ENCODE data around the gene LIF. TPM values are rescaled to one million over a fixed set of nuclear protein-coding genes. Genes with fewer than 3 reads are reported as not detected.

The LIF gene
- total and polyA plus RNA-seq, 4 donors, result 0.08 to 0.10 (median 0.09) TPM; not detected in 1

DNA sequence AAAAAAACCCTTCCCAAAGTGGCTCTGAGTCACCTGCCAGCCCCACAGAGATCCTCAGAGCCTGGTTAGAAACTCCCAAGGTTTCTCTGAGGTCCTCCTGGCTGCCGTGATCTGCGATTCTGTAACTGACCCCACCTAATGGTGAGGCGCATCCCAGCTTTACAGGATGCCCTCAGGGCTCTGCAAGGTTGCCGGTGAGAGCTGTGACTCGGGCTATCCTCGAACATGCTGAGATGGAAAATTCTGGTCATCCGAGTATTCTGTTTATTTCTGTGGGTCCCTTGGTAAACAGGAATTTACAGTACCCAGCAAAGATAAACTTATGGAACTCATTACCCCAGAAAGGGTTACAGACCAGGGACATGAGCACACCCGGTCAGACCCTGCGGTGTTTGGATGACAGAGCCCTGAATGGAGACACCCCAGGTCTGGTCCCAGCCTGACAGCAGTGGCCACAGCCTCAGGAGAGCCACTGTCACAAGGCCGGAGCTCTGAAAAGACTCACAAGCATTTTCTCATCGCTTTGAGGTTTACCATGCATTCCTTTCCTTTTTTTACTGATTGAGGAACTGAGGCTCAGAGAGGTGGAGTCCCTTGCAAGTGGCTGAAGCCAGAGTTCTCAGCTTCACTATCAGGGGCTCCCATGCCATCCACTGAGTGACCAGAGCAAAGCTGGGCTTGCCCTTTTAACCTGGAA lies 22.2 kb downstream of the LIF start:
- H3K9ac ChIP-seq (ENCODE audit: low read depth in 1 of 2, low read length in 2 of 2), result no peak overlapping the region
- 57% methylated on average over 11 of the region's 11 CpGs for WGBS
- no peak for DNase-seq (ENCODE audit: low spot score)
- no peaks in the 10 kb centered on the region for H3K4me1 ChIP-seq (ENCODE audit: control insufficient read depth in 4 of 4, insufficient read depth in 4 of 4, low read length in 3 of 4)
- H3K27ac ChIP-seq (ENCODE audit: low read depth in 1 of 2, low read length in 2 of 2), result no peak overlapping the region
- TF ChIP-seq, protein P1, sequence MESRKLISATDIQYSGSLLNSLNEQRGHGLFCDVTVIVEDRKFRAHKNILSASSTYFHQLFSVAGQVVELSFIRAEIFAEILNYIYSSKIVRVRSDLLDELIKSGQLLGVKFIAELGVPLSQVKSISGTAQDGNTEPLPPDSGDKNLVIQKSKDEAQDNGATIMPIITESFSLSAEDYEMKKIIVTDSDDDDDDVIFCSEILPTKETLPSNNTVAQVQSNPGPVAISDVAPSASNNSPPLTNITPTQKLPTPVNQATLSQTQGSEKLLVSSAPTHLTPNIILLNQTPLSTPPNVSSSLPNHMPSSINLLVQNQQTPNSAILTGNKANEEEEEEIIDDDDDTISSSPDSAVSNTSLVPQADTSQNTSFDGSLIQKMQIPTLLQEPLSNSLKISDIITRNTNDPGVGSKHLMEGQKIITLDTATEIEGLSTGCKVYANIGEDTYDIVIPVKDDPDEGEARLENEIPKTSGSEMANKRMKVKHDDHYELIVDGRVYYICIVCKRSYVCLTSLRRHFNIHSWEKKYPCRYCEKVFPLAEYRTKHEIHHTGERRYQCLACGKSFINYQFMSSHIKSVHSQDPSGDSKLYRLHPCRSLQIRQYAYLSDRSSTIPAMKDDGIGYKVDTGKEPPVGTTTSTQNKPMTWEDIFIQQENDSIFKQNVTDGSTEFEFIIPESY (IDR thresholded peaks at IDR 0.05), result no peak
- TF ChIP-seq TAF1 (conservative IDR thresholded peaks at IDR 0.05), result no peak
- TF ChIP-seq FOXA1 (IDR thresholded peaks at IDR 0.05), result no peak
- TF ChIP-seq, protein P2, sequence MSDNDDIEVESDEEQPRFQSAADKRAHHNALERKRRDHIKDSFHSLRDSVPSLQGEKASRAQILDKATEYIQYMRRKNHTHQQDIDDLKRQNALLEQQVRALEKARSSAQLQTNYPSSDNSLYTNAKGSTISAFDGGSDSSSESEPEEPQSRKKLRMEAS (IDR thresholded peaks at IDR 0.05), result no peak
- H3K4me3 ChIP-seq (ENCODE audit: low read depth in 1 of 3, low read length in 3 of 3), result no peak overlapping the region
- no peaks in the 10 kb centered on the region for H3K9me3 ChIP-seq (ENCODE audit: control insufficient read depth in 4 of 4, low read length in 3 of 4)
- H3K27me3 ChIP-seq (ENCODE audit: control insufficient read depth in 4 of 4, insufficient read depth in 4 of 4, low read length in 3 of 4), result peaks cover 0 to 3% (median 0%) of the 10 kb centered on the region in 4 donors
- no peaks in the 10 kb centered on the region for H3K36me3 ChIP-seq (ENCODE audit: control insufficient read depth in 4 of 4, insufficient read depth in 3 of 4, low read depth in 1 of 4, low read length in 3 of 4)

DNA sequence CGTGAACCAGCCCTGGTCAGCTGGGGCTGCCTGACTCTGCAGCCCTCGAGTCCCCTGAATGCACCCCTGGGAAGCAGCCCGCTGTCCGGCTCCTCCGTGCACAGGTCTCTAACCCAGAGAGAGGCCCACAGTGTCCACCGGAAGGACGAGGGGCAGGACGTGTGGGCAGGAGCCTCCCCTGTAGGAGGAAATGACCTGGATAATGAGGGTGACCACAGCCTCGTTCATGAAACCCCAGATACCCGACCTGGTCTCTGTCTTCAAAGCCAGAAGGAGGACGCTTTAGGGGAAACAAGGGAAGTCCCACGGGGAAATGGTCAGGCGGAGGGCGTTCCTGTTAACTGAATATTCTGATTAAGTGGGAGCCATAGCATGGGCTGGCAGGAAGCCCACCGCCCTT lies 23.3 kb downstream of the LIF start:
- TF ChIP-seq RAD21 (IDR thresholded peaks at IDR 0.05) (no peak), JUND (IDR thresholded peaks at IDR 0.05) (no peak), EGR1 (IDR thresholded peaks at IDR 0.05; ENCODE audit: low read depth in 2 of 2) (no peak), YY1 (IDR thresholded peaks at IDR 0.05) (no peak), HNF4G (IDR thresholded peaks at IDR 0.05) (no peak), NR2F2 (IDR thresholded peaks at IDR 0.05) (no peak), FOXA1 (IDR thresholded peaks at IDR 0.05) (no peak), HNF4A (conservative IDR thresholded peaks at IDR 0.05) (no peak), RXRA (IDR thresholded peaks at IDR 0.05) (no peak), FOXA2 (IDR thresholded peaks at IDR 0.05) (no peak), GABPA (IDR thresholded peaks at IDR 0.05 in 1 of 2, conservative IDR thresholded peaks at IDR 0.05 in 1 of 2) (no peak), SP1 (IDR thresholded peaks at IDR 0.05) (no peak), TAF1 (conservative IDR thresholded peaks at IDR 0.05) (no peak)
- TF ChIP-seq, protein P3, sequence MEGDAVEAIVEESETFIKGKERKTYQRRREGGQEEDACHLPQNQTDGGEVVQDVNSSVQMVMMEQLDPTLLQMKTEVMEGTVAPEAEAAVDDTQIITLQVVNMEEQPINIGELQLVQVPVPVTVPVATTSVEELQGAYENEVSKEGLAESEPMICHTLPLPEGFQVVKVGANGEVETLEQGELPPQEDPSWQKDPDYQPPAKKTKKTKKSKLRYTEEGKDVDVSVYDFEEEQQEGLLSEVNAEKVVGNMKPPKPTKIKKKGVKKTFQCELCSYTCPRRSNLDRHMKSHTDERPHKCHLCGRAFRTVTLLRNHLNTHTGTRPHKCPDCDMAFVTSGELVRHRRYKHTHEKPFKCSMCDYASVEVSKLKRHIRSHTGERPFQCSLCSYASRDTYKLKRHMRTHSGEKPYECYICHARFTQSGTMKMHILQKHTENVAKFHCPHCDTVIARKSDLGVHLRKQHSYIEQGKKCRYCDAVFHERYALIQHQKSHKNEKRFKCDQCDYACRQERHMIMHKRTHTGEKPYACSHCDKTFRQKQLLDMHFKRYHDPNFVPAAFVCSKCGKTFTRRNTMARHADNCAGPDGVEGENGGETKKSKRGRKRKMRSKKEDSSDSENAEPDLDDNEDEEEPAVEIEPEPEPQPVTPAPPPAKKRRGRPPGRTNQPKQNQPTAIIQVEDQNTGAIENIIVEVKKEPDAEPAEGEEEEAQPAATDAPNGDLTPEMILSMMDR (IDR thresholded peaks at IDR 0.05; ENCODE audit: low read depth, low read length, missing input control), result no peak
- TF ChIP-seq, protein P4, sequence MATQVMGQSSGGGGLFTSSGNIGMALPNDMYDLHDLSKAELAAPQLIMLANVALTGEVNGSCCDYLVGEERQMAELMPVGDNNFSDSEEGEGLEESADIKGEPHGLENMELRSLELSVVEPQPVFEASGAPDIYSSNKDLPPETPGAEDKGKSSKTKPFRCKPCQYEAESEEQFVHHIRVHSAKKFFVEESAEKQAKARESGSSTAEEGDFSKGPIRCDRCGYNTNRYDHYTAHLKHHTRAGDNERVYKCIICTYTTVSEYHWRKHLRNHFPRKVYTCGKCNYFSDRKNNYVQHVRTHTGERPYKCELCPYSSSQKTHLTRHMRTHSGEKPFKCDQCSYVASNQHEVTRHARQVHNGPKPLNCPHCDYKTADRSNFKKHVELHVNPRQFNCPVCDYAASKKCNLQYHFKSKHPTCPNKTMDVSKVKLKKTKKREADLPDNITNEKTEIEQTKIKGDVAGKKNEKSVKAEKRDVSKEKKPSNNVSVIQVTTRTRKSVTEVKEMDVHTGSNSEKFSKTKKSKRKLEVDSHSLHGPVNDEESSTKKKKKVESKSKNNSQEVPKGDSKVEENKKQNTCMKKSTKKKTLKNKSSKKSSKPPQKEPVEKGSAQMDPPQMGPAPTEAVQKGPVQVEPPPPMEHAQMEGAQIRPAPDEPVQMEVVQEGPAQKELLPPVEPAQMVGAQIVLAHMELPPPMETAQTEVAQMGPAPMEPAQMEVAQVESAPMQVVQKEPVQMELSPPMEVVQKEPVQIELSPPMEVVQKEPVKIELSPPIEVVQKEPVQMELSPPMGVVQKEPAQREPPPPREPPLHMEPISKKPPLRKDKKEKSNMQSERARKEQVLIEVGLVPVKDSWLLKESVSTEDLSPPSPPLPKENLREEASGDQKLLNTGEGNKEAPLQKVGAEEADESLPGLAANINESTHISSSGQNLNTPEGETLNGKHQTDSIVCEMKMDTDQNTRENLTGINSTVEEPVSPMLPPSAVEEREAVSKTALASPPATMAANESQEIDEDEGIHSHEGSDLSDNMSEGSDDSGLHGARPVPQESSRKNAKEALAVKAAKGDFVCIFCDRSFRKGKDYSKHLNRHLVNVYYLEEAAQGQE (IDR thresholded peaks at IDR 0.05), result no peak
- TF ChIP-seq, protein P1 (IDR thresholded peaks at IDR 0.05), result no peak
- TF ChIP-seq, protein P2 (IDR thresholded peaks at IDR 0.05), result no peak
- TF ChIP-seq, protein P5, sequence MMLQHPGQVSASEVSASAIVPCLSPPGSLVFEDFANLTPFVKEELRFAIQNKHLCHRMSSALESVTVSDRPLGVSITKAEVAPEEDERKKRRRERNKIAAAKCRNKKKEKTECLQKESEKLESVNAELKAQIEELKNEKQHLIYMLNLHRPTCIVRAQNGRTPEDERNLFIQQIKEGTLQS (IDR thresholded peaks at IDR 0.05), result no peak
- H3K4me1 ChIP-seq (ENCODE audit: control insufficient read depth in 4 of 4, insufficient read depth in 4 of 4, low read length in 3 of 4), result no peaks in the 10 kb centered on the region
- no peak overlapping the region for H3K9ac ChIP-seq (ENCODE audit: low read depth in 1 of 2, low read length in 2 of 2)
- H3K9me3 ChIP-seq (ENCODE audit: control insufficient read depth in 4 of 4, low read length in 3 of 4), result no peaks in the 10 kb centered on the region
- H3K4me3 ChIP-seq (ENCODE audit: low read depth in 1 of 3, low read length in 3 of 3), result no peak overlapping the region
- WGBS, result 61% methylated on average over 15 of the region's 15 CpGs
- no peak overlapping the region for H3K27ac ChIP-seq (ENCODE audit: low read depth in 1 of 2, low read length in 2 of 2)
- no peak for DNase-seq (ENCODE audit: low spot score)
- peaks cover 0 to 3% (median 0%) of the 10 kb centered on the region in 4 donors for H3K27me3 ChIP-seq (ENCODE audit: control insufficient read depth in 4 of 4, insufficient read depth in 4 of 4, low read length in 3 of 4)
- no peaks in the 10 kb centered on the region for H3K36me3 ChIP-seq (ENCODE audit: control insufficient read depth in 4 of 4, insufficient read depth in 3 of 4, low read depth in 1 of 4, low read length in 3 of 4)

Measured in liver (tissue), 9 donors.